IMR-90 (cell line): ENCODE data around the gene SHISA2. TPM values are rescaled to one million over a fixed set of nuclear protein-coding genes. Genes with fewer than 3 reads are reported as not detected.

Experiments
- ATAC-seq: fragments of 200-7000 bp; cut with Tn5 transposase; 2 replicates; pipeline ENCODE4 v1.9.1; 2020; ENCODE audit warnings: low read depth, mild to moderate bottlenecking, moderate library complexity
- BruUV-seq: library from RNA; stranded (reverse); fragments of 400-500 nt; replicated peaks from 2 replicates; lab custom pipeline; 2021; lab: Mats Ljungman, UMichigan
- CTCF ChIA-PET: fragments of 300-600 bp; formaldehyde crosslinking; extraction: SDS; loops from one replicate; lab custom pipeline; 2021; ENCODE audit warnings: antibody characterized with exemption; lab: Yijun Ruan, JAX
- POLR2A ChIA-PET: fragments of 300-600 bp; sonication (Branson Sonifier 250); formaldehyde crosslinking; loops from one replicate; lab custom pipeline; 2022; ENCODE audit warnings: antibody characterized with exemption; ENCODE audit not compliant: unreplicated experiment; lab: Charles Lee
- DNase-seq: peaks from one replicate; pipeline ENCODE4 v3.0.0; 2013
- H2AFZ ChIP-seq: replicated peaks from 2 replicates; pipeline ENCODE3; 2013; ENCODE audit warnings: low read length, mild to moderate bottlenecking; ENCODE audit not compliant: poor library complexity
- H2AK5ac ChIP-seq: 2 replicates; pipeline ENCODE4 v1.6.1; 2013; ENCODE audit warnings: low read depth, low read length, inconsistent platforms
- H2AK9ac ChIP-seq: replicated peaks from 2 replicates; pipeline ENCODE3; 2013; ENCODE audit warnings: mild to moderate bottlenecking, low read depth, low read length, moderate library complexity; ENCODE audit not compliant: poor library complexity
- H2BK120ac ChIP-seq: 2 replicates; pipeline ENCODE4 v1.6.1; 2013; ENCODE audit warnings: low read depth, low read length, inconsistent platforms
- H2BK15ac ChIP-seq: 3 replicates; pipeline ENCODE4 v1.6.1; 2013; ENCODE audit warnings: low read depth, low read length, inconsistent platforms
- H2BK20ac ChIP-seq: 2 replicates; pipeline ENCODE4 v1.6.1; 2013; ENCODE audit warnings: low read depth, mild to moderate bottlenecking, inconsistent platforms, low read length, moderate library complexity
- H2BK5ac ChIP-seq: 2 replicates; pipeline ENCODE4 v1.6.1; 2013; ENCODE audit warnings: mild to moderate bottlenecking, low read depth, low read length, inconsistent platforms; ENCODE audit not compliant: poor library complexity, severe bottlenecking
- H3K14ac ChIP-seq: replicated peaks from 2 replicates; pipeline ENCODE4 v1.6.1; 2013; ENCODE audit warnings: low read depth, low read length, inconsistent platforms
- H3K18ac ChIP-seq: 2 replicates; pipeline ENCODE4 v1.6.1; 2013; ENCODE audit warnings: low read depth, low read length, control low read depth
- H3K23ac ChIP-seq: 2 replicates; pipeline ENCODE4 v1.6.1; 2013; ENCODE audit warnings: low read depth, low read length, inconsistent platforms
- H3K27ac ChIP-seq: 2 replicates; pipeline ENCODE4 v1.5.1; 2013; ENCODE audit warnings: mild to moderate bottlenecking, control low read depth, low read length; ENCODE audit not compliant: insufficient read depth
- H3K27me3 ChIP-seq: 2 replicates; pipeline ENCODE4 v1.6.1; 2013; ENCODE audit warnings: low read length; ENCODE audit not compliant: control insufficient read depth, insufficient read depth
- H3K36me3 ChIP-seq: 2 replicates; pipeline ENCODE4 v1.6.1; 2013; ENCODE audit warnings: low read length, mixed read lengths; ENCODE audit not compliant: control insufficient read depth, insufficient read depth
- H3K4ac ChIP-seq: 2 replicates; pipeline ENCODE4 v1.6.1; 2013; ENCODE audit warnings: low read depth, low read length, inconsistent platforms
- H3K4me1 ChIP-seq: 2 replicates; pipeline ENCODE4 v1.6.1; 2013; ENCODE audit warnings: low read length, mixed read lengths; ENCODE audit not compliant: control insufficient read depth, insufficient read depth
- H3K4me2 ChIP-seq: 2 replicates; pipeline ENCODE4 v1.6.1; 2013; ENCODE audit warnings: low read depth, mild to moderate bottlenecking, control low read depth, low read length, moderate library complexity
- H3K4me3 ChIP-seq: 2 replicates; pipeline ENCODE4 v1.5.1; 2013; ENCODE audit warnings: low read depth, mild to moderate bottlenecking, control low read depth, low read length, moderate library complexity; ENCODE audit not compliant: insufficient read depth
- H3K56ac ChIP-seq: 2 replicates; pipeline ENCODE4 v1.6.1; 2013; ENCODE audit warnings: low read length, inconsistent platforms; ENCODE audit not compliant: insufficient read depth; ENCODE audit errors: extremely low read depth
- H3K79me1 ChIP-seq, 2 experiments: 2 replicates each; pipeline ENCODE4 v1.6.1; 2013; ENCODE audit warnings: low read length in 2 of 2, inconsistent platforms in 1 of 2, low read depth in 1 of 2
- H3K9ac ChIP-seq: 2 replicates; pipeline ENCODE4 v1.6.1; 2013; ENCODE audit warnings: low read depth, low read length, control low read depth
- H3K9me1 ChIP-seq: 2 replicates; pipeline ENCODE4 v1.6.1; 2013; ENCODE audit warnings: low read length, inconsistent platforms; ENCODE audit not compliant: insufficient read depth
- H3K9me3 ChIP-seq: 2 replicates; pipeline ENCODE4 v1.6.1; 2013; ENCODE audit warnings: low read length; ENCODE audit not compliant: control insufficient read depth, insufficient read depth
- H4K20me1 ChIP-seq: 2 replicates; pipeline ENCODE4 v1.6.1; 2013; ENCODE audit warnings: low read length, inconsistent platforms; ENCODE audit not compliant: insufficient read depth
- H4K5ac ChIP-seq: 2 replicates; pipeline ENCODE4 v1.6.1; 2013; ENCODE audit warnings: mild to moderate bottlenecking, low read depth, low read length, control low read depth
- H4K8ac ChIP-seq, 2 experiments: 2 replicates each; pipeline ENCODE4 v1.6.1; 2013; ENCODE audit warnings: low read depth in 2 of 2, low read length in 2 of 2, control low read depth in 1 of 2, inconsistent platforms in 1 of 2
- H4K91ac ChIP-seq: 2 replicates; pipeline ENCODE4 v1.6.1; 2013; ENCODE audit warnings: low read depth, low read length, inconsistent platforms; ENCODE audit not compliant: insufficient read depth
- FOS ChIP-seq: fragments of 150-350 bp; IDR thresholded peaks from 2 replicates; pipeline ENCODE4 v1.6.1; 2016; ENCODE audit warnings: low read depth, low read length
- MXI1 ChIP-seq: IDR thresholded peaks from 2 replicates; pipeline ENCODE4 v1.6.1; 2012; ENCODE audit warnings: low read depth, mild to moderate bottlenecking, low read length, moderate library complexity, borderline replicate concordance
- NFE2L2 ChIP-seq: fragments of 150-350 bp; IDR thresholded peaks from 2 replicates; pipeline ENCODE4 v1.6.1; 2016; ENCODE audit warnings: low read depth, mild to moderate bottlenecking, low read length
- RFX5 ChIP-seq: IDR thresholded peaks from 2 replicates; pipeline ENCODE4 v1.8.0; 2012; ENCODE audit warnings: low read depth, mild to moderate bottlenecking, low read length, moderate library complexity
- WGBS, 2 experiments: methylation state at CpG; one replicate each; pipeline versions ENCODE4 v1.1.5 to v1.1.7; 2013; ENCODE audit warnings: missing lambda C conversion rate in 2 of 2; ENCODE audit not compliant: insufficient read length in 1 of 2; ENCODE audit errors: extremely low coverage in 2 of 2; 5-methylcytosine and 5-hydroxymethylcytosine counted together
- dilution Hi-C: fragments of 300-500 bp; cut with HindIII; formaldehyde crosslinking; loops from one replicate; pipeline ENCODE4 v1.14.3; 2018; ENCODE audit warnings: low sequenced_read_pairs; ENCODE audit not compliant: unreplicated experiment
- in situ Hi-C: fragments of 300-500 bp; cut with MboI; formaldehyde crosslinking; loops from 3 replicates; pipeline ENCODE4 v1.14.3; 2019; ENCODE audit warnings: low sequenced_read_pairs, inconsistent platforms, mixed read lengths
- intact Hi-C: fragments of 100-400 bp; cut with micrococcal nuclease; formaldehyde crosslinking; loops from 2 replicates; pipeline ENCODE4 v1.10.0; 2022
- polyA plus RNA-seq, 3 experiments: library from polyadenylated mRNA; depleted of rRNA; stranded (reverse); fragments of >200 nt; gene quantifications; 2 replicates each; pipeline ENCODE4 v1.2.3, GENCODE V29; 2012; ENCODE audit warnings: low replicate concordance in 1 of 3
- total RNA-seq: library from RNA; depleted of rRNA; stranded (reverse); fragments of >200 nt; gene quantifications from 2 replicates; pipeline ENCODE4 v1.2.3, GENCODE V29; 2012
- TF ChIP-seq, protein P1 (sequence below): fragments of 150-350 bp; IDR thresholded peaks from 2 replicates; pipeline ENCODE4 v1.6.1; 2016; ENCODE audit warnings: low read depth, mild to moderate bottlenecking, low read length, moderate library complexity, borderline replicate concordance
- TF ChIP-seq, protein P2 (sequence below): conservative IDR thresholded peaks from 2 replicates; pipeline ENCODE4 v1.5.1; 2012; ENCODE audit warnings: mild to moderate bottlenecking, low read depth, low read length, improper control_type of control experiment
- TF ChIP-seq, protein P3 (sequence below): fragments of 150-350 bp; IDR thresholded peaks from 2 replicates; pipeline ENCODE4 v1.6.1; 2017; ENCODE audit warnings: mild to moderate bottlenecking, antibody characterized with exemption, low read length, low read depth

The SHISA2 gene
- total and polyA plus RNA-seq, 2 of the 4 experiments (the other 2 are of a cell fraction), result not detected

DNA sequence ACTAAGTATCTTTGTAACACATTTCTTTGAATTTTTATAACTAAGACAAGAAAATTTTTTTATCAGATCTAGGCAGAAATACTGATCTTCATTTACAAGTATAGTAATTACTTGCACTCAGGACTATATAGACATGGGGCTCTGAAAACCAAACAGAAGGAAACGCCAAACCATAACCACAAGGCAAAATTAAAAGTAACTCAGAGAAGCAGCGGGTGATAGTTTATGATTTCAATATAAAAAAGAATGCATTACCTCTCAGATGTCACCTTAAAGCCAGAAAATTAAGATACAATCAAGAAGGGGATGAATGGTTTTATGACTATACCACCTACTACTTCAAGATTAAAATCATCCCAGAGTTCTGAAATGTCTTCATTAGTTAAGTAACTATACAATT lies 6.7 kb downstream of the SHISA2 start:
- CTCF ChIA-PET, result no interaction called here
- in situ Hi-C loops, result no loop called here
- no peak for DNase-seq

More for the DNA sequence above, 6.7 kb downstream of the SHISA2 start:
- no peak for ATAC-seq
- no peak overlapping the region for H3K9ac ChIP-seq
- intact Hi-C loops, result no loop called here
- no peaks in the 10 kb centered on the region for H3K79me1 ChIP-seq
- no peak overlapping the region for H2BK5ac ChIP-seq
- no peak overlapping the region for H3K14ac ChIP-seq
- H4K20me1 ChIP-seq, result no peaks in the 10 kb centered on the region
- dilution Hi-C loops, result no loop called here
- H3K56ac ChIP-seq, result no peak overlapping the region
- H3K9me1 ChIP-seq, result no peaks in the 10 kb centered on the region
- peaks cover 16% of the 10 kb centered on the region for H3K27me3 ChIP-seq
- no peaks in the 10 kb centered on the region for H3K36me3 ChIP-seq
- H2BK20ac ChIP-seq, result no peak overlapping the region
- H3K27ac ChIP-seq, result no peak overlapping the region
- WGBS, 2 experiments, result no CpG with 5 or more reads among the region's 2 CpGs
- no peak overlapping the region for H4K91ac ChIP-seq
- H2BK15ac ChIP-seq, result no peak overlapping the region
- no peak overlapping the region for H2AFZ ChIP-seq
- no peak overlapping the region for H3K4me3 ChIP-seq
- no peak overlapping the region for H2AK9ac ChIP-seq
- no peak overlapping the region for H3K23ac ChIP-seq
- BruUV-seq, result no TSS peak
- POLR2A ChIA-PET, result no interaction called here
- H4K5ac ChIP-seq, result no peak overlapping the region
- no peaks in the 10 kb centered on the region; the same call in 1 of the 2 replicates for H3K9me3 ChIP-seq
- H3K4me2 ChIP-seq, result no peak overlapping the region
- H3K4ac ChIP-seq, result no peak overlapping the region
- no peak overlapping the region for H3K18ac ChIP-seq
- no peaks in the 10 kb centered on the region for H3K4me1 ChIP-seq
- H4K8ac ChIP-seq, result no peak overlapping the region
- no peak overlapping the region for H2BK120ac ChIP-seq
- TF ChIP-seq FOS, result no peak
- TF ChIP-seq NFE2L2, result no peak
- TF ChIP-seq, protein P1, sequence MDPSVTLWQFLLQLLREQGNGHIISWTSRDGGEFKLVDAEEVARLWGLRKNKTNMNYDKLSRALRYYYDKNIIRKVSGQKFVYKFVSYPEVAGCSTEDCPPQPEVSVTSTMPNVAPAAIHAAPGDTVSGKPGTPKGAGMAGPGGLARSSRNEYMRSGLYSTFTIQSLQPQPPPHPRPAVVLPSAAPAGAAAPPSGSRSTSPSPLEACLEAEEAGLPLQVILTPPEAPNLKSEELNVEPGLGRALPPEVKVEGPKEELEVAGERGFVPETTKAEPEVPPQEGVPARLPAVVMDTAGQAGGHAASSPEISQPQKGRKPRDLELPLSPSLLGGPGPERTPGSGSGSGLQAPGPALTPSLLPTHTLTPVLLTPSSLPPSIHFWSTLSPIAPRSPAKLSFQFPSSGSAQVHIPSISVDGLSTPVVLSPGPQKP, result no peak
- TF ChIP-seq, protein P2, sequence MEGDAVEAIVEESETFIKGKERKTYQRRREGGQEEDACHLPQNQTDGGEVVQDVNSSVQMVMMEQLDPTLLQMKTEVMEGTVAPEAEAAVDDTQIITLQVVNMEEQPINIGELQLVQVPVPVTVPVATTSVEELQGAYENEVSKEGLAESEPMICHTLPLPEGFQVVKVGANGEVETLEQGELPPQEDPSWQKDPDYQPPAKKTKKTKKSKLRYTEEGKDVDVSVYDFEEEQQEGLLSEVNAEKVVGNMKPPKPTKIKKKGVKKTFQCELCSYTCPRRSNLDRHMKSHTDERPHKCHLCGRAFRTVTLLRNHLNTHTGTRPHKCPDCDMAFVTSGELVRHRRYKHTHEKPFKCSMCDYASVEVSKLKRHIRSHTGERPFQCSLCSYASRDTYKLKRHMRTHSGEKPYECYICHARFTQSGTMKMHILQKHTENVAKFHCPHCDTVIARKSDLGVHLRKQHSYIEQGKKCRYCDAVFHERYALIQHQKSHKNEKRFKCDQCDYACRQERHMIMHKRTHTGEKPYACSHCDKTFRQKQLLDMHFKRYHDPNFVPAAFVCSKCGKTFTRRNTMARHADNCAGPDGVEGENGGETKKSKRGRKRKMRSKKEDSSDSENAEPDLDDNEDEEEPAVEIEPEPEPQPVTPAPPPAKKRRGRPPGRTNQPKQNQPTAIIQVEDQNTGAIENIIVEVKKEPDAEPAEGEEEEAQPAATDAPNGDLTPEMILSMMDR, result no peak
- TF ChIP-seq RFX5, result no peak
- TF ChIP-seq MXI1, result no peak
- TF ChIP-seq, protein P3, sequence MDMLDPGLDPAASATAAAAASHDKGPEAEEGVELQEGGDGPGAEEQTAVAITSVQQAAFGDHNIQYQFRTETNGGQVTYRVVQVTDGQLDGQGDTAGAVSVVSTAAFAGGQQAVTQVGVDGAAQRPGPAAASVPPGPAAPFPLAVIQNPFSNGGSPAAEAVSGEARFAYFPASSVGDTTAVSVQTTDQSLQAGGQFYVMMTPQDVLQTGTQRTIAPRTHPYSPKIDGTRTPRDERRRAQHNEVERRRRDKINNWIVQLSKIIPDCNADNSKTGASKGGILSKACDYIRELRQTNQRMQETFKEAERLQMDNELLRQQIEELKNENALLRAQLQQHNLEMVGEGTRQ, result no peak
- no peak overlapping the region for H2AK5ac ChIP-seq
